Measurements from ENCODE around the gene ZBTB9.
"Not testable (repeated sequence)": the region's sequence is repeated elsewhere in the genome, so short reads cannot be mapped to it uniquely, and the experiment has no call there.

ZBTB9 gene

DNA sequence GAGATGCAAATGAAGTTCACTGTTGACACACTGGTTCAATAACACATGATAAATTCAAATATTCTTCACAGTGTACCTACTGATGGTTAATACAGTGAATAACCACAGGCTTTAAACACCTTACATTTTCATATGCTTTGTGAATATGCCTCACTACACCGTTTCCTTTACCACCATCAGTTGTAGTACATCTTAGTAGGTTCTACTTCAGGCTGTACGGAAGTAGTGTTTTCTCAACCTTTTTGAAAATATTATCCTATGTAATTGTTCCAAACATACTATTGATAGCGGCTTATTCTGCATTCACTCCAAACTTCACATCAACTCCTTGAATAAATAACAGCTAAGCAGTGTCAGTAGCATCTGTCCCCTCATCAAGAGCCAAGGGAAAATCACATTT lies 15.3 kb downstream of the ZBTB9 start:
- DNase-seq: no peak

DNA sequence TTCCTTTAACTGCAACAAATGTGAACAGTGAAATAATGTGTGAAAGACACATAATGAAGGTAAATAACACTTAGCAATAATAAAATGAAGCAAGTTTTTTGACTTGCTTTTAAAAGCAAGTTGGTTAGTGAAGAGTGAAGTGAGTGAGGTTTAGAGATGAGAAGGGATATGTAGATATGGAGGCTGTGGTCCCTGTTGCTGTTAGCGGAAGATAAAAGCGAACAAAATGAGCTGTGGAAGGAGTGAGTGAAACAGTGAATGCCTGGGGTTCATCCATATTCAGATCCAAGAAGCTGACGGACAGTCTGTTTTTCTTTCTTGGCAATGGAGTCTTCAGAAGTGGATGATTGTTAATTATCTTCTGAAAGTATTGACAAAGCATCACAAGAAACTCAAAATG lies 23.5 kb downstream of the ZBTB9 start:
- no peak for DNase-seq

GRCh38 chr6:33481192-33481591 lies 26.8 kb downstream of the ZBTB9 start:
- DNase-seq: no peak

GRCh38 chr6:33482620-33483019 lies 28.2 kb downstream of the ZBTB9 start:
- not testable (repeated sequence) for DNase-seq

DNA sequence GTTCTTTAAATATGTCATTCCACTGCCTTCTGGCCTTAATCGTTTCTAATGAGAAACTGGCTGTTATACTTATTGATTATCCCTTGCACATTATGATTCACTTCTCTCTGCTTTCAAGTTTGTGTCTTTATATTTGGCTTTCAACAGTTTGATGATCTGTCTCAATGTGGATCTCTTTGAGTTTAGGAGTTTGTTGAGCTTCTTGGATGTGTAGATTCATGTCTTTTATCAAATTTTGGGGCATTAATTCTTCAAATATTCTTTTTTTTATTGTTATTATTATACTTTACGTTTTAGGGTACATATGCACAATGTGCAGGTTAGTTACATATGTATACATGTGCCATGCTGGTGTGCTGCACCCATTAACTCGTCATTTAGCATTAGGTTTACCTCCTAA lies 29.3 kb downstream of the ZBTB9 start:
- DNase-seq: no peak

- DNase-seq: not testable (repeated sequence)
Measured at GRCh38 chr6:33484673-33485262, 30.4 kb downstream of the ZBTB9 start.

- DNase-seq: not testable (repeated sequence)
Measured at GRCh38 chr6:33485680-33486079, 31.3 kb downstream of the ZBTB9 start.

GRCh38 chr6:33488339-33488738 lies 34.0 kb downstream of the ZBTB9 start:
- DNase-seq: no peak

GRCh38 chr6:33490198-33490597 lies 35.8 kb downstream of the ZBTB9 start:
- DNase-seq: no peak

DNA sequence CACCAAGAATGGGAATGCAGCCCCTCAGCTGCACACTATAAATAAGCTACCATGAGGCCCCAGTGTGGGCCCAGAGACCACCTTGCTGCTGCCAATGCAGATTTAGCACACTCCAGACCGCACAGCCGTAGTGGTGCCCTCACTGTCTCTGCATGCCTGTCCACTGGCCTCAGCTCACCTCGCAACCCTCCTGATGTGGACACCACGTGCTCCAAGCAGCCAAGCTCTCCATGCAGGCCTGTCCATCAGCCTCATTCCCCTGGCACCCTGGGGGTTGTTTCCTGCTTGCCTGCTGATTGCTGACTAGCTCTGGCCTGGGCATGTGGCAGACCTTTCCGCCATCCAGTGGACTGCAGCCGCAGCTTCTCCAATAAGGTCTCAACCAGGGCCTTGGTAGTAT lies 36.2 kb downstream of the ZBTB9 start:
- DNase-seq: no peak

DNA sequence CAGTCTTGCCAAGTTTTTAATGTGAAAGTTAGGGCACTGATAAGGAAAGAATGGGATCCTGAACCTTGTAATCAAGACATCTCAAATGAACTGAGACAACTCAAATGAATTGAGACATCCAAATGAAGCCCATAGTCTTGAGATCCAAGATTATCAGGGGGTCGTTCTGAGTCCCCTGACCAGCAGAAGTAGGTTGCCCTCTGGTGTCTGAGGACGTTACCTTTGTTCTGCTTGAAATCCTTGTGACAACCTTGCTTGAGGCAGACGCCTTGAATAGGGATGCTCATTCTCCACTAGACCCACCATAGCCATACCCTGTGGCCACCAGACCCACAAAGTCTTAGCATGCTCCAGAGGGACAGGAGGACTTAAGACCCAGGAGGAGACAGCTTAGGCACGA lies 37.7 kb downstream of the ZBTB9 start:
- DNase-seq: no peak

GRCh38 chr6:33497157-33497556 lies 42.8 kb downstream of the ZBTB9 start:
- no peak for DNase-seq

- DNase-seq: no peak
Measured at GRCh38 chr6:33502486-33502885, 48.1 kb downstream of the ZBTB9 start.

- DNase-seq: no peak
Measured at GRCh38 chr6:33504486-33504885, 50.1 kb downstream of the ZBTB9 start.

GRCh38 chr6:33505548-33506370 lies 51.4 kb downstream of the ZBTB9 start:
- DNase-seq: no peak

All from fibroblast of skin of right biceps (primary cell).